NCI-H2107 (cell line): ENCODE measurements around the gene MAD1L1.
"Not testable (repeated sequence)": the region's sequence is repeated elsewhere in the genome, so short reads cannot be mapped to it uniquely, and the experiment has no call there.

Experiments
- DNase-seq: peaks from one replicate; lab custom pipeline; 2025; lab: John Stamatoyannopoulos, UW

Gene MAD1L1

GRCh38 chr7:1941464-1942242 lies 291.1 kb downstream of the MAD1L1 start:
- no peak for DNase-seq

- DNase-seq = no peak
These were observed 291.9 kb downstream of the MAD1L1 start for GRCh38 chr7:1940863-1941262.

- DNase-seq = no peak
These were observed 292.4 kb downstream of the MAD1L1 start for GRCh38 chr7:1940402-1940786.

- no peak for DNase-seq
These were observed 293.0 kb downstream of the MAD1L1 start for GRCh38 chr7:1939434-1940401.

- no peak for DNase-seq
These were observed 293.8 kb downstream of the MAD1L1 start for GRCh38 chr7:1938788-1939433.

- no peak for DNase-seq
These were observed 295.5 kb downstream of the MAD1L1 start for GRCh38 chr7:1937252-1937605.

- DNase-seq = no peak
These were observed 296.1 kb downstream of the MAD1L1 start for GRCh38 chr7:1936531-1937251.

- DNase-seq = no peak
These were observed 296.8 kb downstream of the MAD1L1 start for GRCh38 chr7:1936006-1936310.

- DNase-seq = no peak
These were observed 297.4 kb downstream of the MAD1L1 start for GRCh38 chr7:1935176-1936005.

- no peak for DNase-seq
These were observed 298.0 kb downstream of the MAD1L1 start for GRCh38 chr7:1934756-1935155.

GRCh38 chr7:1934017-1934416 lies 298.7 kb downstream of the MAD1L1 start:
- DNase-seq = no peak

GRCh38 chr7:1933066-1933750 lies 299.5 kb downstream of the MAD1L1 start:
- DNase-seq = peak; percentile 77

GRCh38 chr7:1931951-1932270 lies 300.8 kb downstream of the MAD1L1 start:
- no peak for DNase-seq

- DNase-seq = no peak
These were observed 301.3 kb downstream of the MAD1L1 start for GRCh38 chr7:1931256-1931950.

GRCh38 chr7:1930381-1931065 lies 302.2 kb downstream of the MAD1L1 start:
- DNase-seq = no peak

- DNase-seq = not testable (repeated sequence)
These were observed 303.3 kb downstream of the MAD1L1 start for GRCh38 chr7:1929349-1929925.

- no peak for DNase-seq
These were observed 303.9 kb downstream of the MAD1L1 start for GRCh38 chr7:1928645-1929348.

GRCh38 chr7:1927937-1928644 lies 304.7 kb downstream of the MAD1L1 start:
- no peak for DNase-seq
